Neural progenitor cell (in vitro differentiated cells): Measurements from ENCODE around the gene IFRD2.

Source experiments
- CTCF ChIP-seq: fragments of 200-600 bp; sonication (generic); IDR thresholded peaks from 2 replicates; pipeline ENCODE4 v1.5.1; 2017; ENCODE audit warnings: antibody characterized with exemption, mild to moderate bottlenecking
- EZH2 ChIP-seq: fragments of 200-600 bp; sonication (generic); IDR thresholded peaks from 2 replicates; pipeline ENCODE4 v1.6.1; 2017; ENCODE audit warnings: antibody characterized with exemption, mild to moderate bottlenecking, moderate library complexity
- EZH2phosphoT487 ChIP-seq: fragments of 200-600 bp; sonication (generic); IDR thresholded peaks from 2 replicates; pipeline ENCODE4 v1.6.1; 2017; ENCODE audit warnings: antibody characterized with exemption

- TF ChIP-seq CTCF (no peak), EZH2 (peak; percentile 66), EZH2phosphoT487 (no peak)
These were observed 16.1 kb downstream of the IFRD2 start for GRCh38 chr3:50275996-50276761.
